HG02870 (cell line): ENCODE results near the gene RPP25L.

ENCODE experiments used
- ATAC-seq: cut with Tn5 transposase; IDR thresholded peaks from one replicate; pipeline ENCODE4 v1.9.1; 2021; ENCODE audit warnings: mild to moderate bottlenecking, moderate library complexity; ENCODE audit not compliant: unreplicated experiment

RPP25L gene

DNA sequence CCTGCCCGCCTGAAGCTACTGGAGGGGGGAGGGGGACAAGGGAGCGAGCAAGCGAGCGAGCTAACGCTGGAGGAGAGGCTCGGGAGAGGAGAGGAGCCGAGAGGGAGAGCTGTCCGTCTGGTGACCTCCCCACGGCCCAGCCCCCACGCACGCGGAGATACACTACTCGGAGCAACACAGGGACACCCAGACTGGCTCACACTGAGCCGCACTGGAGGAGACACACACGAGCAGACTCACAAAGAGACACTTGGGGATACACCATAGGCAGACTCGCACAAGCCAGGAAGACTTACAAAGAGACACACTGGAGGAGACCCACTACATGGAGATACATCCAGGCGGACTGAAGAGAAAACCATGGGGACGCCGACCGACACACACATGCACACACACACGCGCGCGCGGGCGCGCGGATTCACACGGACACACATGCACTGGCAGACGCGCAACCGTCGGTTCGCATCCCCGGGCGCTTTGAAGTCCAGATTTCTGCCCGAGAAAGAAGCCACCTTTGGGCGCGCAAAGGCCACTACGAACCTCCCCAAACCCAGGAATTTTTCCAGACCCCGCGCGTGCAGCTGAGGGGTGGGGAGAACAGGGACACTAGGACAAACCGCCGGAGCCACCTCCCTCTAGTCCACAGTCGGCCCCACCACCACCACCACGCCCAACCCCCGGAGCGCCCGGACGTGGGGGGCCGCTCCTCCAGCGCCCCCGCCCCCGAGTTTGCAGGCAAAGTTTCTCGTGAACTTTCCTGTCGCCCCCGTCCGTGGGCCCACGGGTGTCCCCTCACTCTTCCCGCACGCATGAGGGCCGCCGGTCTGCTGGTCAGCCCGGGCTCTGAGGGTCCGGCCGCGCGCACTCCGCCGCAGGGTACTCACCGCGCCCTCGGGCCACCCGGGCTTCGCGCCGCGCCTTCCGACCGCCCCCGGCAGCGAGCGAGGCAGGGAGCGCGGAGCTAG is 22.9 kb downstream of the RPP25L start:
- no peak for ATAC-seq

DNA sequence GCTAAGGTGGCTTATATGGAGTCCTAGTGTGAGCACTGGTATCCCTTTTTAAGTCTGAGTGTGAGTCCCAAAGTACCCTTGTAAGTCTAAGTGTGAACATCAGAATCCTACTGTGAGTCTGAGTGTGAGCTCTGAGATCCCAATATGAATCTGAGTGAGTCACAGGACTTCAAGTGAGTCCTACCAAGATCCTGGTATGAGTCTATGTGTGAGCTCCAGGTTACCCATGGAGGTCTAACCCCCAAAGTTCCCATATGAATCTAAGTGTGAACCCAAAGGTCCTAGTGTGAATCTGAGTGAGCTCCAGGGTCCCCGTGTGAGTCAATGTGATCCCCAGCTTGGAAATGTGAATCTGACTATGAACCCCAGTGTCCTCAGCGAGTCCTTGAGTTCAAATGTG is 24.6 kb downstream of the RPP25L start:
- ATAC-seq, result no peak

DNA sequence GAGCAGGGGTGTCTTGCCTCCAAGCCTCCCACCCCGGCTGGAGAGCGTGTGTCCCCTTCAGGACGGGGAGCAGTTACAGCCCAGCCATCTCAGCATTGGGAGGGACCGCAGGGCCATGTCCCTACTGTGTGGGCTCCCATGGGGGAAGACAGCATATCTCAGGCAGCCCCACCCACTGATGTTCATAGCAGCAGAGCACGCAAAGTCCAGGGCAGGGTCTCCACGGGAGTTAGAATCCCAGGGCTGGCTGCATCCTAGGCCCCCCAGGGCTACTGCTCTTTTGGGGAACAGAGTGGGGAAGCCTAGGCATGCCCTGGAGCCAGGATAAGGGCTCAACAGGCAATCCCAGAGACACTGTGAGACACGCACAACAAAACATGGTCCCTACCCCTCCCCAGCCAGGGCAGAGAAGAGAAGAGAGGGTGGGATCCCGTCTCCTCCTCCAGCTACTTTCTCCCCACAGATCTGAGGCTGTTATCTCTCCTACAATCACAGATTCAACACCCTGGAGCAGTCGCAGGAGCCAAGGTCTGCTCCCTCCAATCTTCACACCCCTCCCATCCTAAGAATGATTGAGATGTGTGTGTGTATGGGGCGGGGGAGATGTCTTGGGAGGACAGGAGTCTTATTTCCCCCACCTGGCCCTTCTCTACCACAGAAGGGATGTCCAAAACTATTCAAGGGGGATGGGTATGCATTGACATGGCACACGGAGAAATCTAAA is 25.8 kb downstream of the RPP25L start:
- no peak for ATAC-seq

DNA sequence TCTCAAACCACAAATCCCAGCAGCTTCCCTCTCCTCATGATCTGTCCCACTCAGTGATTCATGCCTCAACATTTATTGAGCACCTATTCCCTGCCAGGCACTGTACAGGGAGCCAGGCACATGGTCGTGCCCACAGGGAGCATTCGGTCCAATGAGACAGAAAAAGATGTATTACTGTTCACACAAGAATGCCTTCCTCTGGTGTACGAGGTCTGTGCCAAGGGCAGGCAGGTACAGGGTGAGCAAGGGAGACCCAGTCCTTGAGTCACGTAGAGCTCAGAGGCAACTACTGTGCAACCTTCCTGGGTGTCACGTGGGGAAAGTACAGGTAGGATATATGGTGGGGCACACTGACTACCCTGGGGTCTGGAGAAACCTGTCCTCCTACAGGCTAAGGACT is 26.9 kb downstream of the RPP25L start:
- ATAC-seq, result no peak

DNA sequence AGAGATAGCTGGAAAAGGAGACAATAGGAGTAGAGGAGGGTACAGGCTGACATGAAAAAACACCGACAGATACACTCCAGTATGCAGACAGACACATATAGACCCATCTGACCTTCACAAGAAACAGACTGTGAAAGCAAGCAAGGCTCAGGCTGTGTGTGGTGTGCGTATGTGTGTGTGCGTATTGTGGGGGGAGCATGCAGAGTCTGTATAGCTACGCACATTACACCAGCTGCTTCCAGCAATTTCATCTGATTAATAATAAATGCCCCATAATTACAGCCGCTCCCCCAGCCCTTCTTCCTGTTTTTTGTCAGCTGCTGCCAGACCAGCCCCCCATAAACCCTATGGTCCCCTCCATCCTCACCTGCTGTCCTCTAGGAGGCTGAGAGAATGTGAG is 29.1 kb downstream of the RPP25L start:
- ATAC-seq, result no peak

DNA sequence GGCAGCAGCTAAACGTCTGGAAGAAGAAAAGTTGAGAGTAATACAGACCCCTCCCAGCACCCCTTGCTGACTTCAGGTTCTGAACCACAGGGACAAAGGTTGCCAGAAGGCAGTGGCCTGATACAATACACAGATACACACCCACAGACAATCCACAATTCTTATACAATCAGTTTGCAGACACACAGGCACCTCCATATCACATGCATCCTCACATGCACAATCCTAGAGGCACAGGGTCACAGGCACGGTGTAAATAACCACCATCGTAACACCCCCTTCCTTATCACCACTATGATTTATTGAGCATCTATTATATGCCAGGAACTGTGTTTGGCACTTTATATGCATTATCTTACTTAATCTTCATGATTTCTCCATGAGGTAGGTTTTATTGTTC is 30.6 kb downstream of the RPP25L start:
- ATAC-seq, result no peak

DNA sequence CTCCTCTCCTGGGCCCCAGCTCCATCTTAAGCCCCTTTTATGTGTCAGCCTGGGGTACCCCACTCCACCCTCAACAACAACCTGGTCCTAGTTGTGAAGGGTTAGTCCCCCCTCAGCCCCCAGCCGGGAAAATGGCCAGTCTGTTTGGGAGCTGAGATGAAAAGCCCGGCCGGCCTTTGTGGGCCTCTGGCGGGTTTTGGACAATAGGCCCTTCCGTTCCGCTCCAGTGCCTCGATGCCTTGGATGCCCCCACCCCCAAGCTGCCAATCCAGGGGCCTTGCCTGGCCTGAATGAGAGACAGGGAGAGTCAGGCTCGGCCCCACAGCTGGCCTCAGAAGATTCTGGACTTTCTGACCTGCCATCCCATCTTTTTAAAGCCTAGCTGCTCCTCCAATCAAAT is 31.5 kb downstream of the RPP25L start:
- no peak for ATAC-seq

DNA sequence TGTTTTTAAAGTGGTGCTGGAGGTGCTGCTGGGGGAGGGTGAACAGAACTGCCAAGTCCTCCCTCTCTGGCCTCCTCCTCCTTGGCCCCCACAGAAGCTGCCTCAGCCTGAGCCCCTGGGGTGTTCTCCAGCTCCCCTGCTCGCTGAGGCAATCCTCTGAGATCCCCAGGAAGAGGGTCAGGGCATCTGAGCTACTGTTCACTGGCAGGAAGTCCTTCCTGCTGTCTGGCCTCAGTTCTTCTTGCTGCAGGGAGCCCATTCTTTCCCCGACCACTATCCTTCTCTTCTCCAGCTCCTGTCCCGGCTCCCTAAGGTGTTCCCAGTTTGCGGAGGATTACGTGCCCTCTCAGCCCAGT is 32.1 kb downstream of the RPP25L start:
- no peak for ATAC-seq

DNA sequence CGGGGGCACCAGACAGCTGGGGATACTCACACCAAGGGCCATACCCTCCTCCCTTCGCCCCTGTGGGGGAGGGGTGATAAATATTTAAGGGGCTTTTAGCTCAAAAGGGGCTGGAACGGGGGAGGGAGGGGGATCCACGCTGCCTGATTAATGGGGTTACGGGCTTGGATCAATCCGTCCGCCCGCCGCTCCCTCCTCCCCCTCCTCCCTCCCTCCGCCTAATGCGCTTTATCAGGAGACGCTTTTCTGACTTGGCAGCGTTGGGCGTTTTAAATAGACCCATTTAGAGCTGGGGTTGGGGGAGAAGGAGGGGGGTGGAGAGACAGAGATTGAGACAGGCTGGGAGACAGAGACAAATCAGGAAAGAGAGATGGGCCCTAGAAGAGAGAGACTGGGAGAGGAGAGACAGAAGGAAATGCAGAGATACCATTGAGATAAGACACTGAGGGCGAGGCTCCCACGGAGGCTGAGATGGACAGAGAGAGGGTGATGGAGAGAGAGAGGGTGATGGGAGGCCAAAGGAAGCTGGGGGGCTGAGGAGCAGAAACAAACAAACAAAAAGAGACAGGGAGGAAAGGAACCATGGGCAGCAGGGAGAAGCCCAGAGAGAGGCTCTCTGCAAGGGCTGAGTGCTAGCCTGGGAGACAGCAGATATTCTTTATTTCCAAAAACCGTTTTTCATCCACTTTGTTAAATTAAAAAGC is 32.6 kb downstream of the RPP25L start:
- no peak for ATAC-seq

DNA sequence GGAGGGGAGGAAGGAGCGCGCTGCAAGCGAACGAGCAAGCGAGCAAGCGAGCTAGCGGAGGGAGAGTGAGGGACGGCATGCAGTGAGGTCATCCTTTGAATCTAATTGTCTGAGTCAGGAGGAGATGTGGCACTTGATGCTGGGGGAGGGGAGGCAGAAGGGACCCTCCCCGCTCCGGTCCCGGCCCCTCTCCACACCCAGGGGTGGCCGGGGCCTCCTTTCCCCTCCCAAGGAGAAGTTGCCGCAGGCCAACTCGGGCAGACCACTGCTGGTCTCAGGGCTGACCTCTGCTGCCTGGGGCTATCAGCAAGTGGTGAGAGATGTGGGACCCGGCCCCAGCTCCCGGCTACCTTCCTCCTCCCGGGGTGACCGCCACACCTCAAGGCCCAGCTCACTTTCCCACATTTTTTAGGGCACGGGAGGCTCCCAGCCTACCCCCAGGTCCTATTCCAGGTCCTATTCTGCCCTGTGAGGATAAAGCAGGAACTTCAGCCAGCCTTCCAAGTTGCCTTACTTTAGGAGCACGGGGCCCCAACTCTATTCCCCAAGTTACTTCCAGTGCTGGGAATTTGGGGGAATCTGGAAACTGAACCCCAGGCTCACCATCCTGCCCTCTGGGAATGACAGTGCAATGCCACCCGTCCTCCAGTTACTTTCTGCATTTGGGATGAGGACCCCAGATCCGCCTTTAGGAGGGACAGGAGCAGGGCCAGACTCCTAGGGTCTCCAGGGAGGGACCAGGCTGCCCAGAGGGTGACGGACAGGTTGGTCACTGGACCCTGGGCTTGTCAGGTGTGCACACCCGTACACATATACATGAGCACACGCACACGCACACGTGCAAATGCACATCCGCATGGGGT is 33.4 kb downstream of the RPP25L start:
- no peak for ATAC-seq

DNA sequence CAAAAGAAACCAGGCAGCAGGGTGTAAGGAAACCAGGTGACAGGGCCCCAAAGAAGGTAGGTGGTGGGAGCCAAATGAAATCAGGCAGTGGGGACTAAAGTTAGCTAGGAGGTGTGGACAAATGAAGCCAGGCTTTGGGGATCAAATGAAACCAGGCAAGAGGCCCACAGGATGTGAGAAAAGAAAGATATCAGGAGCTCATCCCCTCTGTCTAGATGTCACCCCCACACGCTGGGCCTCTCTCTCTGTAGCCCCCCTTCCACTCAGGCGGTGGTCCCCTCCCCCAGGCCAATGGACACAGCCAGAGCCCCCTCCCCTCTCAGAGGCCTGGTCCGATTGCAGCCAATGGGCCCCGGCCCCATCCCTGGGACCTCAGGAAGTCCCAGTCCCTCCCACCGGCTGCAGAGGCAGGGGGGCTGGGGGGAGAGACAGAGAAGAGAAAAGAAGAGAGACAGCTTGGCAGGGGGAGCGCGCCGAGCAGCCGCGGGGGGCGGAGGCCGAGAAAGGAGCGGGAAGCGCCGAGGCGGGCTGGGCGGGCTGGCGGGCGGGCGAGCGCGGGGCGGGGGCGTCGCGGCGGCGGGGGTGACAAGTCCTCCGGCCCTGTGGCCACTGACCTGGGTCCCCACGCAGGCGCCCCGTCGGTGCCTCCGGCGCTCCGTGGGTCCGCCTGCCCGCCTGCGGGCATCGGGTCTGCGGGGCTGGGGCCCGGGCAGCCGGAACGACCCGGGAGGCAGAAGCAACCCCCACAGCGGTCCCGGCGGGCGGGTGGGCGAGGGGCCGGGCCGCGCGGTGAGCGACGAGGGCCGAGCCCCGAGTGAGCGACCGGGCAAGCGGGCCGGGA is 34.3 kb downstream of the RPP25L start:
- ATAC-seq, result no peak

DNA sequence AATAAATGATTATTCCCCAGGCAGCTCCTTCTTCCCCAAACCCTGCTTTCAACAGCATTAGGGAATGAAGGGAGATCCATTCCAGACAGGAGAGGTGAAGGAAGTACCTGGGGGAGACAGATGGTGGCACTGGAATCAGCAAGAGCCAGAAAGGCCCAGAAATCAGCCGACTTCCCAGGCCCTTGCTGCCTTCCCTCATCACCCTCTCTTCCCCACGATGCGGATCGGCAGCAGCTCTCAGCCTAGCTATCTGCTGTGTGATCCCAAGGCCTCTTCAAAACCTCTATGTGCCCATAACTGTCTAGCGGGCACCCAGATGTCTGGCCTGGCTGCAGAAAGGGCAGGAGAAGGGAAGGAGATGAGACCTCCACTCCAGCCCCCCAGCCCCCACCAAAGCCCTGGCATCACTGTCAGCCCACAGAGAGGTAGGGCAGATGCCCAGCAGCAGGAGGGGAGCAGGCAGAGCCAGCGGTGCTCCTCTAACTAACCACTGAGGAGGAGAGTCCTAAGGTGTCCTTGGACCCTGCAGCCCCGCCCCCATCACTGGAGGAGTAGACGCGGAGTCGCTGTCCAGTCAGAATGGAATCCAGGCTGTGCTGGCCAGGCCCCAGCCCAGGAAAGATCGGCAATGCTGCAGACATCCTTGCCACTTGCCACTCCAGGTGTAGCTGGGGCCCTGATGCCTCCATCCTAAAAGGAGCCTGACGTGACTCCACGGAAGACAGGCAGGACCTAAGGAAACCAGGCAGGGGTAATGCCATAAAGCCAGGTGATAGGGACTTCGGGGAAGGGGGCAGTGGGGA is 35.1 kb downstream of the RPP25L start:
- no peak for ATAC-seq

DNA sequence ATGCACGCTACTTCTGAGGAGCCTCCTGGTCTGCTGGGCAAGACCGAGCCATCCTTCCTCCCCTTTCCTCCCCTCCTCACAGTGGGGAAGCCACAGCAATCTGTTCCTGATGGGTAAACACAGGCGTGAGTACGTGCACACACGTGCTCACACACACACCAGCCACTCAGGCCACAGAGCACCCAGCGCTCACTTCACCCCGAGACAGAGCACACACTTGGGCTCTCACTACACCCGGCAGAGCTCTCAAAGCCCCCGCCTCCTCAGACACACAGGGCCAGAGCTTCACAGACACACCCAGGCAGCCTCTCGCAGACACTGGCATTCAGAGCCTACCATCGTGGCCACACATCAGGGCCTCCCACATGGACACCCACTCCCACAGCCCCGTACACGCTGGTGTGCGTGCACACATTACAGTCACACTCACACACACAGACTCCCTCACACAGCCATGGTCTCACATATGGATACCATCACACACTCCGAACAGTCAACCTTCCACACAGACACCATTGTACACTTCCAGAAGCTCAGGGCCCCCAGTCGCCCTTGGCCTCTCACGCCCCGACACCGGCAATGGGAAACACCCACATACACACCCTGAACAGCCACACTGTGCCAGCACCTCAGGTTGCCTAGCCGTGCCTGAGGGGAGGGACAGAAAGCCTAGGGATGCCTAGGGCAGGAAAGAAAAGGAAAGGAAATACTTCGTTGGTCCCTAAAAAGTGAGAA is 35.9 kb downstream of the RPP25L start:
- ATAC-seq, result no peak

DNA sequence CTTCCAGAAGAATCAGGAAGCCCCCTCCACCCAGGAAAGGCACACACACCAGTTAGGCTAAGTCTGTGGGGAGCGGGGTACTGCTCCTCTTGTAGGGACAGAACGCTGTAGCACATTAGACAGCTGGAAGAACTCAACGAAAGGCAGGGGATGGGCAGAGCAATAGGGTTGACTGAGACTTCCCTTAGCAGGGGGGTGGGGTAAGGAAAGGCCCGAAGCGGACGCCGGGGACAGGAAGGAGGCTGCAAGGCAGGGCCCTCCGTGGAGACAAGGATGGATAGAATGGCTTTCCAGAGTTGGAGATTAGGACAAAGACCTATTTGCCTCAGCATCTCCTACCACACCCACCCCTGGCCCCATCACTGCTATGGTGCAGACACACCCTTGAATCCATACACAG is 36.7 kb downstream of the RPP25L start:
- no peak for ATAC-seq

DNA sequence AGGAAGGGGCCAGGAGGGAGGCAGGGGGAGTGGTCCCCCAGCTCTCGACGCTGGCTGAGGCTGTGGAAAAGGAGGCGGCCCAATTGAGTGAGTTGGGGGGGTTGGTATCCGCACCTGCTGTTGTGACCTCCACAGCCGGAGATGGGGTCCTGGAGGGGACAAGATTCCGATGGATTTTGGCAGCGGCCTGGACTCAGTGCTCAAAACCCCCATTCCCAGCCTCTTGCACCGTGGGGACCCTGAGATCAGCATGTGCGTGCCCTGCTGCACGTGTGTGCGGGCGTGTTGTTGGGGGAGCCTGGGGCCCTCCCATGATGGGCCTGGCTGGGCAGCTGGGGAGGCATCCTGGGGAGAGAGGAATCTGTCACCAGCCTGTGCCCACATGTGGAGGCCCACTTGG is 37.3 kb downstream of the RPP25L start:
- no peak for ATAC-seq

DNA sequence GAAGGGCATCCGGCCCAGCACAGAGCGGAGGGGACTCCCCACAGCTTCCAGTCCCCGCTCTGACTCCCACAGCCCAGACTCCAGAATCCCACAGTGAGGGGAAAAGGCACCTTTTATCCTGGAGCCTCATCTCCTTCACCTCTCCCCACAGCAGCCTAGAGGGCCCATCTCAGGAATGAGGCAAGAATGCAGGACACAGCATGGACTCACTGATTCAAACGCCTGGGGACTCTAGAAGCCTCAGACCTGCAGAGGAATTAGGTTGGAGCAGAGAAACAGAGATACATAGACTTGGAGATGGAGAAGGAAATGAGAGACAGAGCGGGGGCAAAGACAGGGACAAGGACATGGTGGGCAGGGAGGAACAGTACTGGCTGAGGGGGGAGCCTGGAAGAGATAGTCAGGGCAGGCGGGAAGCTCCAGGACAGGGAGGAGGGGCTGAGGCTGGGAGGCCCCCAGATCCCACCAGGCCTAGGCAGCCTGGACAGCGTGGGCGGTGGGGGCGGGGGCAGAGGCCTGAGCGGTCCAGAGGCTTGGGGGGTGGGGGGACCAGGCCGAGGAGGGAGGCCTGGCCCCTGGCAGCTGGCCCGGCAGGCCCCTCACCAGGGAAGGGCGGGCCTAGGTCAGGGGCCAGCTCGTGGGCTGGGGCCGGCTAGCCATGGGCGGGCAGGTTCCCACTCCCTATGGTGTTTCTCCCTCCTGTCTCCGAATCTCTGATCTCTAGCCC is 38.1 kb downstream of the RPP25L start:
- ATAC-seq, result no peak

DNA sequence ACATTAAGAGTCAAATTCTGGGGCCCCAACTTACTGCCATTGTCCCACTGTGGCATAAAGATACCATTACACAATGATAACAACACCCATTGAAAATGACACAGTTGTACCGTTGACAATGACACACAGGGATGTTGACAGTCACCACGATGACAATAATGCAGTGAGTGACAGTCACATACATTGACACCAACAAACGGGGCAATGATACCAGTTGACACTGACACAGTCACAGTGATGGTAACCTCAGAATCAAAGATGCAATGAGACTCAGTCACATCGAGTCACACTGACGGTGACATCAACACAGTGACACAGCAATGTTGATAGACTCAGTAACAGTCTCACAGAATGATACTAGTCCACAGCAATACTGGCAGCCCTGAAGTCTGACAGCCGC is 39.3 kb downstream of the RPP25L start:
- no peak for ATAC-seq

DNA sequence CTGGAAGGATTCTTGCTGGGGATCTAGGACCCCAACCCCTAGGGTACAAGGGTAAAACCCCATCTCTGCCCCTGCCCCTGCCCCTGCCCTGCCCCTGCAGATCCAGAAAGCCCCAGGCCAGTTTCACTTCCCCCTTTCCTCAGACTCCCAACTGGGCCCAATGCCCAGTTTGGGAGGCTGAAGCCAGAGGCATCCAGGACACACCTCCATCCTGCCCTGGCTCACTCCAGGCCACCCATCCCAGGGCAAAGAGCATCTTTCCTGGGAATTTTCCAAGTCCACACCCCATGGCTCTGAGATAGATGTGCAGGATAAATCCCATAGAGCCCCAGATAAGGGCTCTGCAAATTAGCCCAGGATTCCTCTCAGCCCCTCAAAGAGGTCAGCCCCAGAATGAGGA is 39.8 kb downstream of the RPP25L start:
- no peak for ATAC-seq
